OCI-LY7 (cell line): ENCODE measurements around the gene P2RY1.

Experiments
- EZH2phosphoT487 ChIP-seq: fragments of 200-600 bp; sonication (generic); IDR thresholded peaks from 2 replicates; pipeline ENCODE4 v1.6.1; 2018; ENCODE audit warnings: low read depth, borderline replicate concordance, mild to moderate bottlenecking, mixed run types, antibody characterized with exemption, low read length, moderate library complexity, mixed read lengths
- TF ChIP-seq, protein P1 (sequence below): fragments of 200-600 bp; sonication (generic); conservative IDR thresholded peaks from 2 replicates; pipeline ENCODE4 v1.5.1; 2014; ENCODE audit warnings: mild to moderate bottlenecking, antibody characterized with exemption, low read length, moderate library complexity, mixed read lengths

GRCh38 chr3:152786977-152787681 is 47.8 kb upstream of the P2RY1 start:
- TF ChIP-seq, protein P1, sequence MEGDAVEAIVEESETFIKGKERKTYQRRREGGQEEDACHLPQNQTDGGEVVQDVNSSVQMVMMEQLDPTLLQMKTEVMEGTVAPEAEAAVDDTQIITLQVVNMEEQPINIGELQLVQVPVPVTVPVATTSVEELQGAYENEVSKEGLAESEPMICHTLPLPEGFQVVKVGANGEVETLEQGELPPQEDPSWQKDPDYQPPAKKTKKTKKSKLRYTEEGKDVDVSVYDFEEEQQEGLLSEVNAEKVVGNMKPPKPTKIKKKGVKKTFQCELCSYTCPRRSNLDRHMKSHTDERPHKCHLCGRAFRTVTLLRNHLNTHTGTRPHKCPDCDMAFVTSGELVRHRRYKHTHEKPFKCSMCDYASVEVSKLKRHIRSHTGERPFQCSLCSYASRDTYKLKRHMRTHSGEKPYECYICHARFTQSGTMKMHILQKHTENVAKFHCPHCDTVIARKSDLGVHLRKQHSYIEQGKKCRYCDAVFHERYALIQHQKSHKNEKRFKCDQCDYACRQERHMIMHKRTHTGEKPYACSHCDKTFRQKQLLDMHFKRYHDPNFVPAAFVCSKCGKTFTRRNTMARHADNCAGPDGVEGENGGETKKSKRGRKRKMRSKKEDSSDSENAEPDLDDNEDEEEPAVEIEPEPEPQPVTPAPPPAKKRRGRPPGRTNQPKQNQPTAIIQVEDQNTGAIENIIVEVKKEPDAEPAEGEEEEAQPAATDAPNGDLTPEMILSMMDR = no peak
- no peak for TF ChIP-seq EZH2phosphoT487
